HepG2 (cell line): ENCODE results near the gene DNAAF9. TPM values are rescaled to one million over a fixed set of nuclear protein-coding genes. Genes with fewer than 3 reads are reported as not detected.

ENCODE experiments used
- polyA plus RNA-seq, 8 experiments: library from polyadenylated mRNA; depleted of rRNA in 3 of 8; stranded (reverse) in 7 of 8; unstranded in 1 of 8; fragments of >200 nt; fragmentation: Illumina TruSeq in 4 of 8; extraction: Trizol in 4 of 8; gene quantifications; 2 replicates each; pipeline versions ENCODE4 v1.2.1 to v1.2.3, GENCODE V29; 2011 to 2016; ENCODE audit warnings: low read depth in 4 of 8, missing spikeins in 1 of 8, mixed read lengths in 1 of 8; ENCODE audit not compliant: insufficient read depth in 1 of 8
- total RNA-seq, 5 experiments: library from RNA; depleted of rRNA; stranded (reverse); fragments of >200 nt; fragmentation: Illumina TruSeq; extraction: Trizol; gene quantifications; 2 replicates each; pipeline ENCODE4 v1.2.3, GENCODE V29; 2016; ENCODE audit warnings: low read depth in 1 of 5
- TF ChIP-seq, protein P1 (sequence below): sonication (generic); formaldehyde crosslinking; conservative IDR thresholded peaks from 2 replicates; pipeline ENCODE4 v1.8.0; 2022; ENCODE audit warnings: missing genetic modification reagents
- TF ChIP-seq, protein P2 (sequence below): sonication (generic); formaldehyde crosslinking; IDR thresholded peaks from 2 replicates; pipeline ENCODE4 v1.5.1; 2020; ENCODE audit warnings: mild to moderate bottlenecking, missing genetic modification reagents, borderline replicate concordance
- TF ChIP-seq, protein P3 (sequence below): sonication (generic); formaldehyde crosslinking; IDR thresholded peaks from 2 replicates; pipeline ENCODE4 v1.5.0; 2020; ENCODE audit warnings: missing genetic modification reagents, mild to moderate bottlenecking, borderline replicate concordance

DNAAF9 gene
- total and polyA plus RNA-seq, 2 of the 13 experiments (the other 11 are each of a cell fraction or from before 2014, with no cell fraction given), result 10.5 to 14.9 TPM

DNA sequence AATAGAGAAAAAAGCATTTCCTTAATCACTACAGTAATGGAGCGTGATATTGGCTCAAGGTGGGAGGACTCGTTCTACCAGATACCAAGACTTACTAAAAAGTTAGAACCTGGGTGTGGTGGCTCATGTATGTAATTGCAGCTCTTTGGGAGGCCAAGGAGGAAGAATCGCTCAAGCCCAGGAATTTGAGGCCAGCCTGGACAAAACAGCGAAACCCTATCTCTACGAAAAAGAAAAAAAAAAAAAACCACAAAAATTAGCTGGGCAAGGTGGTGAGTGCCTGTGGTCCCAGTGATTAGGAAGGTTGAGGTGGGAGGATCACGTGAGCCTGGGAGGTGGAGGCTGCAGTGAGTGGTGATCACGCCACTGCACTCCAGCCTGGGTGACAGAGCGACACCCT is 39.3 kb upstream of the DNAAF9 start (continued):
- TF ChIP-seq, protein P1, sequence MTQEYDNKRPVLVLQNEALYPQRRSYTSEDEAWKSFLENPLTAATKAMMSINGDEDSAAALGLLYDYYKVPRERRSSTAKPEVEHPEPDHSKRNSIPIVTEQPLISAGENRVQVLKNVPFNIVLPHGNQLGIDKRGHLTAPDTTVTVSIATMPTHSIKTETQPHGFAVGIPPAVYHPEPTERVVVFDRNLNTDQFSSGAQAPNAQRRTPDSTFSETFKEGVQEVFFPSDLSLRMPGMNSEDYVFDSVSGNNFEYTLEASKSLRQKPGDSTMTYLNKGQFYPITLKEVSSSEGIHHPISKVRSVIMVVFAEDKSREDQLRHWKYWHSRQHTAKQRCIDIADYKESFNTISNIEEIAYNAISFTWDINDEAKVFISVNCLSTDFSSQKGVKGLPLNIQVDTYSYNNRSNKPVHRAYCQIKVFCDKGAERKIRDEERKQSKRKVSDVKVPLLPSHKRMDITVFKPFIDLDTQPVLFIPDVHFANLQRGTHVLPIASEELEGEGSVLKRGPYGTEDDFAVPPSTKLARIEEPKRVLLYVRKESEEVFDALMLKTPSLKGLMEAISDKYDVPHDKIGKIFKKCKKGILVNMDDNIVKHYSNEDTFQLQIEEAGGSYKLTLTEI (CRISPR knock-in tag), result no peak
- TF ChIP-seq, protein P2, sequence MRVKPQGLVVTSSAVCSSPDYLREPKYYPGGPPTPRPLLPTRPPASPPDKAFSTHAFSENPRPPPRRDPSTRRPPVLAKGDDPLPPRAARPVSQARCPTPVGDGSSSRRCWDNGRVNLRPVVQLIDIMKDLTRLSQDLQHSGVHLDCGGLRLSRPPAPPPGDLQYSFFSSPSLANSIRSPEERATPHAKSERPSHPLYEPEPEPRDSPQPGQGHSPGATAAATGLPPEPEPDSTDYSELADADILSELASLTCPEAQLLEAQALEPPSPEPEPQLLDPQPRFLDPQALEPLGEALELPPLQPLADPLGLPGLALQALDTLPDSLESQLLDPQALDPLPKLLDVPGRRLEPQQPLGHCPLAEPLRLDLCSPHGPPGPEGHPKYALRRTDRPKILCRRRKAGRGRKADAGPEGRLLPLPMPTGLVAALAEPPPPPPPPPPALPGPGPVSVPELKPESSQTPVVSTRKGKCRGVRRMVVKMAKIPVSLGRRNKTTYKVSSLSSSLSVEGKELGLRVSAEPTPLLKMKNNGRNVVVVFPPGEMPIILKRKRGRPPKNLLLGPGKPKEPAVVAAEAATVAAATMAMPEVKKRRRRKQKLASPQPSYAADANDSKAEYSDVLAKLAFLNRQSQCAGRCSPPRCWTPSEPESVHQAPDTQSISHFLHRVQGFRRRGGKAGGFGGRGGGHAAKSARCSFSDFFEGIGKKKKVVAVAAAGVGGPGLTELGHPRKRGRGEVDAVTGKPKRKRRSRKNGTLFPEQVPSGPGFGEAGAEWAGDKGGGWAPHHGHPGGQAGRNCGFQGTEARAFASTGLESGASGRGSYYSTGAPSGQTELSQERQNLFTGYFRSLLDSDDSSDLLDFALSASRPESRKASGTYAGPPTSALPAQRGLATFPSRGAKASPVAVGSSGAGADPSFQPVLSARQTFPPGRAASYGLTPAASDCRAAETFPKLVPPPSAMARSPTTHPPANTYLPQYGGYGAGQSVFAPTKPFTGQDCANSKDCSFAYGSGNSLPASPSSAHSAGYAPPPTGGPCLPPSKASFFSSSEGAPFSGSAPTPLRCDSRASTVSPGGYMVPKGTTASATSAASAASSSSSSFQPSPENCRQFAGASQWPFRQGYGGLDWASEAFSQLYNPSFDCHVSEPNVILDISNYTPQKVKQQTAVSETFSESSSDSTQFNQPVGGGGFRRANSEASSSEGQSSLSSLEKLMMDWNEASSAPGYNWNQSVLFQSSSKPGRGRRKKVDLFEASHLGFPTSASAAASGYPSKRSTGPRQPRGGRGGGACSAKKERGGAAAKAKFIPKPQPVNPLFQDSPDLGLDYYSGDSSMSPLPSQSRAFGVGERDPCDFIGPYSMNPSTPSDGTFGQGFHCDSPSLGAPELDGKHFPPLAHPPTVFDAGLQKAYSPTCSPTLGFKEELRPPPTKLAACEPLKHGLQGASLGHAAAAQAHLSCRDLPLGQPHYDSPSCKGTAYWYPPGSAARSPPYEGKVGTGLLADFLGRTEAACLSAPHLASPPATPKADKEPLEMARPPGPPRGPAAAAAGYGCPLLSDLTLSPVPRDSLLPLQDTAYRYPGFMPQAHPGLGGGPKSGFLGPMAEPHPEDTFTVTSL, result no peak
- TF ChIP-seq, protein P3, sequence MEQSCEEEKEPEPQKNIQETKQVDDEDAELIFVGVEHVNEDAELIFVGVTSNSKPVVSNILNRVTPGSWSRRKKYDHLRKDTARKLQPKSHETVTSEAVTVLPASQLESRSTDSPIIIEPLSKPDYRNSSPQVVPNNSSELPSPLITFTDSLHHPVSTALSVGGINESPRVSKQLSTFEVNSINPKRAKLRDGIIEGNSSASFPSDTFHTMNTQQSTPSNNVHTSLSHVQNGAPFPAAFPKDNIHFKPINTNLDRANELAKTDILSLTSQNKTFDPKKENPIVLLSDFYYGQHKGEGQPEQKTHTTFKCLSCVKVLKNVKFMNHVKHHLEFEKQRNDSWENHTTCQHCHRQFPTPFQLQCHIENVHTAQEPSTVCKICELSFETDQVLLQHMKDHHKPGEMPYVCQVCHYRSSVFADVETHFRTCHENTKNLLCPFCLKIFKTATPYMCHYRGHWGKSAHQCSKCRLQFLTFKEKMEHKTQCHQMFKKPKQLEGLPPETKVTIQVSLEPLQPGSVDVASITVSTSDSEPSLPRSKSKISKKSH (CRISPR knock-in tag), result no peak
- TF ChIP-seq, all 625 proteins: peak for 0
